ENCODE results near the gene LRTM2. TPM values are rescaled to one million over a fixed set of nuclear protein-coding genes. Genes with fewer than 3 reads are reported as not detected.

The LRTM2 gene
- total and polyA plus RNA-seq, 2 of the 4 experiments (the other 2 are of a cell fraction), result not detected

DNA sequence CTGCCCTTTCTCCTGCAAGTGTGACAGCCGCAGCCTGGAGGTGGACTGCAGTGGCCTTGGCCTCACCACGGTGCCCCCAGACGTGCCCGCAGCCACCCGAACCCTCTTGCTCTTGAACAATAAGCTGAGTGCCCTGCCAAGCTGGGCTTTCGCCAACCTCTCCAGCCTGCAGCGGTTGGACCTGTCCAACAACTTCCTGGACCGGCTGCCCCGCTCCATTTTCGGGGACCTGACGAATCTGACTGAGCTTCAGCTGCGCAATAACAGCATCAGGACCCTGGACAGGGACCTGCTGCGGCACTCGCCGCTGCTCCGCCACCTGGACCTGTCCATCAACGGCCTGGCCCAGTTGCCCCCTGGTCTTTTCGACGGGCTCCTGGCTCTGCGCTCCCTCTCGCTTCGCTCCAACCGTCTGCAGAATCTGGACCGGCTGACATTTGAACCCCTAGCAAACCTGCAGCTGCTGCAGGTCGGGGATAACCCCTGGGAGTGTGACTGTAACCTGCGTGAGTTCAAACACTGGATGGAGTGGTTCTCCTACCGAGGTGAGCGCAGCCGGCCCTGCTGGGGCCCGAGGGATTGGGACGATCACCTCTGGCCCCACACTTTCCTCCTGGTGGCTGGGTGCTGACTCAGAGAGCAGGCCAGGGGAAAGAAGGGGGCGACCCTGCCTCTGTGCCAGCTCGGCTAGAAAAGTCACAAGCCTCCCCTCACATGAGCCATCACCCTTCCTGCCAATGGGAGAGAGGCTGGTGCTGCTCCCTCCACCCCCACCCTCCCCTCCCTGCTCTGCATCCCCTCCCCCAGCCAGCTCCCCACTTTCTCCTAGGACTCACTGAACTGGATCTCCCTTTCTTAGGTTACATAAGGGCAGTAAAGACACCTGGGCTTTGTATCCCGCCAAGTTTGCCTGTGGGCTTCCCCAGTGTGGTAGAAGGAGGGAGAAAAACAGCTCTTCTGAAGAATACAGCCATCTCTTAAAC lies 10.9 kb downstream of the LRTM2 start:
- Histone ChIP-seq H3K4ac (ENCODE audit: low read depth, low read length) (no peak overlapping the region), H2AK5ac (ENCODE audit: low read depth, low read length) (no peak overlapping the region), H2AK9ac (replicated peaks; ENCODE audit: low read depth, low read length, poor library complexity) (no peak overlapping the region), H2BK20ac (ENCODE audit: low read depth, low read length) (no peak overlapping the region), H2BK5ac (ENCODE audit: low read depth, low read length, poor library complexity, severe bottlenecking) (no peak overlapping the region), H4K8ac (ENCODE audit: low read depth in 2 of 2, low read length in 2 of 2) (no peak overlapping the region), H3K56ac (ENCODE audit: extremely low read depth, insufficient read depth, low read length) (no peak overlapping the region), H3K9me1 (ENCODE audit: insufficient read depth, low read length) (no peaks in the 10 kb centered on the region), H2BK15ac (ENCODE audit: low read depth, low read length) (no peak overlapping the region), H3K9ac (ENCODE audit: low read depth, low read length) (no peak overlapping the region), H3K27ac (ENCODE audit: insufficient read depth, low read length) (no peak overlapping the region), H3K4me2 (ENCODE audit: low read depth, low read length) (no peak overlapping the region), H3K27me3 (ENCODE audit: control insufficient read depth, insufficient read depth, low read length) (peaks cover 61% of the 10 kb centered on the region), H2AFZ (replicated peaks; ENCODE audit: low read length, poor library complexity) (peak overlapping the region; percentile 33), H3K36me3 (ENCODE audit: control insufficient read depth, insufficient read depth, low read length) (no peaks in the 10 kb centered on the region), H4K20me1 (ENCODE audit: insufficient read depth, low read length) (no peaks in the 10 kb centered on the region; the same call in 1 of the 2 replicates), H3K23ac (ENCODE audit: low read depth, low read length) (no peak overlapping the region), H4K5ac (ENCODE audit: low read depth, low read length) (no peak overlapping the region), H2BK120ac (ENCODE audit: low read depth, low read length) (no peak overlapping the region), H3K79me1 (ENCODE audit: low read depth in 1 of 2, low read length in 2 of 2) (no peaks in the 10 kb centered on the region), H3K14ac (replicated peaks; ENCODE audit: low read depth, low read length) (no peak overlapping the region), H4K91ac (ENCODE audit: insufficient read depth, low read depth, low read length) (no peak overlapping the region), H3K4me1 (ENCODE audit: control insufficient read depth, insufficient read depth, low read length) (no peaks in the 10 kb centered on the region), H3K4me3 (ENCODE audit: insufficient read depth, low read depth, low read length) (no peak overlapping the region), H3K9me3 (ENCODE audit: control insufficient read depth, insufficient read depth, low read length) (no peaks in the 10 kb centered on the region), H3K18ac (ENCODE audit: low read depth, low read length) (no peak overlapping the region)
- DNase-seq, result peak; percentile 64
- BruUV-seq (replicated peaks), result no TSS peak
- ChIA-PET CTCF (interaction anchor here (0.6 kb wide), 1 partner anchor 73 kb away, joined by 4 read pairs; no protein-coding TSS in a partner anchor), POLR2A (ENCODE audit: unreplicated experiment) (no interaction called here)
- TF ChIP-seq POLR2A (IDR thresholded peaks at IDR 0.05; ENCODE audit: low read depth, low read length) (no peak), CEBPB (IDR thresholded peaks at IDR 0.05; ENCODE audit: low read depth, low read length) (peak; percentile 71), RCOR1 (IDR thresholded peaks at IDR 0.05; ENCODE audit: insufficient replicate concordance, low read length) (no peak), MXI1 (IDR thresholded peaks at IDR 0.05; ENCODE audit: borderline replicate concordance, low read depth, low read length) (0 out of 2 replicates have a peak, but pooled peaks have one; percentile 39), FOS (IDR thresholded peaks at IDR 0.05; ENCODE audit: low read depth, low read length) (no peak), RAD21 (IDR thresholded peaks at IDR 0.05; ENCODE audit: low read length) (no peak)
- TF ChIP-seq, protein P1, sequence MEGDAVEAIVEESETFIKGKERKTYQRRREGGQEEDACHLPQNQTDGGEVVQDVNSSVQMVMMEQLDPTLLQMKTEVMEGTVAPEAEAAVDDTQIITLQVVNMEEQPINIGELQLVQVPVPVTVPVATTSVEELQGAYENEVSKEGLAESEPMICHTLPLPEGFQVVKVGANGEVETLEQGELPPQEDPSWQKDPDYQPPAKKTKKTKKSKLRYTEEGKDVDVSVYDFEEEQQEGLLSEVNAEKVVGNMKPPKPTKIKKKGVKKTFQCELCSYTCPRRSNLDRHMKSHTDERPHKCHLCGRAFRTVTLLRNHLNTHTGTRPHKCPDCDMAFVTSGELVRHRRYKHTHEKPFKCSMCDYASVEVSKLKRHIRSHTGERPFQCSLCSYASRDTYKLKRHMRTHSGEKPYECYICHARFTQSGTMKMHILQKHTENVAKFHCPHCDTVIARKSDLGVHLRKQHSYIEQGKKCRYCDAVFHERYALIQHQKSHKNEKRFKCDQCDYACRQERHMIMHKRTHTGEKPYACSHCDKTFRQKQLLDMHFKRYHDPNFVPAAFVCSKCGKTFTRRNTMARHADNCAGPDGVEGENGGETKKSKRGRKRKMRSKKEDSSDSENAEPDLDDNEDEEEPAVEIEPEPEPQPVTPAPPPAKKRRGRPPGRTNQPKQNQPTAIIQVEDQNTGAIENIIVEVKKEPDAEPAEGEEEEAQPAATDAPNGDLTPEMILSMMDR (conservative IDR thresholded peaks at IDR 0.05; ENCODE audit: low read depth, low read length), result no peak
- in situ Hi-C loops (cut with MboI; ENCODE audit: low sequenced_read_pairs), result no loop called here
- ATAC-seq (ENCODE audit: low read depth), result peak; percentile 97
- dilution Hi-C loops (cut with HindIII; ENCODE audit: low sequenced_read_pairs, unreplicated experiment), result no loop called here
- intact Hi-C loops (cut with micrococcal nuclease), result no loop called here
- 7% methylated on average over 18 of the region's 34 CpGs; no CpG with 5 or more reads in 1 of the 2 experiments for whole genome bisulfite sequencing, 2 experiments (ENCODE audit: extremely low coverage in 2 of 2, insufficient read length in 1 of 2)

Measured in IMR-90 (cell line).